ENCODE measurements around the gene ACAA1.

DNA sequence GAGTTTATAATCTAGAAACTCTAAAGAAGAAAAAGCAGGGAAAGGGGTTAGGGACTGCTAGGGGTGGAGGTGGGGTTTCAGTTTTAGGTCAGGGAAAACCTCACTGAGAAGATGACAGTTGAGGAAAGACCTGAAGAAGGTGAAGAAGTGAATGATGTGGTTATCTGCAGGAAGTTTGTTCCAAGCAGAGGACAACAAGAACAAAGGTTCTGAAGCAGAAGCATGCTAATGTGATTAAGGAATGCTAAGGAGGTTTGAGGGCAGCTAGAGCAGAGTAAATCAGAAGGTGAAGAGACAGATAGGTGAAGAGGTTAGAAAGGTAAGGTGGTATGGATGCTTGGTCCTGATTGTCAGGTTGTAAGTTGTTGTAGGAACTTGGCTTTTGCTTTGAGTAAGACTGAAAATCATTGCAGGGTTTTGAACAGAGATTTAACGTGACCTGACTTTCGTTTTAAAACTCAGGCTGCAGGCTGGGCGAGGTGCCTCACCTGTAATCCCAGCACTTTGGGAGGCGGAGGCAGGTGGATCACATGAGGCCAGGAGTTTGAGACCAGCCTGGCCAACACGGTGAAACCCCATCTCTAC lies 37.0 kb upstream of the ACAA1 start:
- TF ChIP-seq, protein P1, sequence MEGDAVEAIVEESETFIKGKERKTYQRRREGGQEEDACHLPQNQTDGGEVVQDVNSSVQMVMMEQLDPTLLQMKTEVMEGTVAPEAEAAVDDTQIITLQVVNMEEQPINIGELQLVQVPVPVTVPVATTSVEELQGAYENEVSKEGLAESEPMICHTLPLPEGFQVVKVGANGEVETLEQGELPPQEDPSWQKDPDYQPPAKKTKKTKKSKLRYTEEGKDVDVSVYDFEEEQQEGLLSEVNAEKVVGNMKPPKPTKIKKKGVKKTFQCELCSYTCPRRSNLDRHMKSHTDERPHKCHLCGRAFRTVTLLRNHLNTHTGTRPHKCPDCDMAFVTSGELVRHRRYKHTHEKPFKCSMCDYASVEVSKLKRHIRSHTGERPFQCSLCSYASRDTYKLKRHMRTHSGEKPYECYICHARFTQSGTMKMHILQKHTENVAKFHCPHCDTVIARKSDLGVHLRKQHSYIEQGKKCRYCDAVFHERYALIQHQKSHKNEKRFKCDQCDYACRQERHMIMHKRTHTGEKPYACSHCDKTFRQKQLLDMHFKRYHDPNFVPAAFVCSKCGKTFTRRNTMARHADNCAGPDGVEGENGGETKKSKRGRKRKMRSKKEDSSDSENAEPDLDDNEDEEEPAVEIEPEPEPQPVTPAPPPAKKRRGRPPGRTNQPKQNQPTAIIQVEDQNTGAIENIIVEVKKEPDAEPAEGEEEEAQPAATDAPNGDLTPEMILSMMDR (CRISPR knock-in tag; IDR thresholded peaks at IDR 0.05), result no peak
- no peak for TF ChIP-seq MED1 (CRISPR knock-in tag; IDR thresholded peaks at IDR 0.05)
- TF ChIP-seq, protein P2, sequence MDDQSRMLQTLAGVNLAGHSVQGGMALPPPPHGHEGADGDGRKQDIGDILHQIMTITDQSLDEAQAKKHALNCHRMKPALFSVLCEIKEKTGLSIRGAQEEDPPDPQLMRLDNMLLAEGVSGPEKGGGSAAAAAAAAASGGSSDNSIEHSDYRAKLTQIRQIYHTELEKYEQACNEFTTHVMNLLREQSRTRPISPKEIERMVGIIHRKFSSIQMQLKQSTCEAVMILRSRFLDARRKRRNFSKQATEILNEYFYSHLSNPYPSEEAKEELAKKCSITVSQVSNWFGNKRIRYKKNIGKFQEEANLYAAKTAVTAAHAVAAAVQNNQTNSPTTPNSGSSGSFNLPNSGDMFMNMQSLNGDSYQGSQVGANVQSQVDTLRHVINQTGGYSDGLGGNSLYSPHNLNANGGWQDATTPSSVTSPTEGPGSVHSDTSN (CRISPR knock-in tag; IDR thresholded peaks at IDR 0.05; ENCODE audit: borderline replicate concordance), result no peak
- no peak for TF ChIP-seq JUN (CRISPR knock-in tag; IDR thresholded peaks at IDR 0.05)
- TF ChIP-seq, protein P3, sequence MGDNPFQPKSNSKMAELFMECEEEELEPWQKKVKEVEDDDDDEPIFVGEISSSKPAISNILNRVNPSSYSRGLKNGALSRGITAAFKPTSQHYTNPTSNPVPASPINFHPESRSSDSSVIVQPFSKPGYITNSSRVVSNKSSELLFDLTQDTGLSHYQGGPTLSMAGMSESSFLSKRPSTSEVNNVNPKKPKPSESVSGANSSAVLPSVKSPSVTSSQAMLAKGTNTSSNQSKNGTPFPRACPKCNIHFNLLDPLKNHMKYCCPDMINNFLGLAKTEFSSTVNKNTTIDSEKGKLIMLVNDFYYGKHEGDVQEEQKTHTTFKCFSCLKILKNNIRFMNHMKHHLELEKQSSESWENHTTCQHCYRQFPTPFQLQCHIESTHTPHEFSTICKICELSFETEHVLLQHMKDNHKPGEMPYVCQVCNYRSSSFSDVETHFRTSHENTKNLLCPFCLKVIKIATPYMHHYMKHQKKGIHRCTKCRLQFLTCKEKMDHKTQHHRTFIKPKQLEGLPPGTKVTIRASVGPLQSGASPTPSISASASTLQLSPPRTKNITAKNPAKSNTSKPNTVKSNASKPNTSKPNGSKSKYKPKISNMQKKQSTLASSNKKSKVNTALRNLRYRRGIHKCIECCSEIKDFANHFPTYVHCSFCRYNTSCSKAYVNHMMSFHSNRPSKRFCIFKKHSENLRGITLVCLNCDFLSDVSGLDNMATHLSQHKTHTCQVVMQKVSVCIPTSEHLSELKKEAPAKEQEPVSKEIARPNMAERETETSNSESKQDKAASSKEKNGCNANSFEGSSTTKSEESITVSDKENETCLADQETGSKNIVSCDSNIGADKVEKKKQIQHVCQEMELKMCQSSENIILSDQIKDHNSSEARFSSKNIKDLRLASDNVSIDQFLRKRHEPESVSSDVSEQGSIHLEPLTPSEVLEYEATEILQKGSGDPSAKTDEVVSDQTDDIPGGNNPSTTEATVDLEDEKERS (CRISPR knock-in tag; IDR thresholded peaks at IDR 0.05), result no peak
- no peak for TF ChIP-seq MYC (CRISPR knock-in tag; IDR thresholded peaks at IDR 0.05; ENCODE audit: borderline replicate concordance)
- no peak for TF ChIP-seq POLR2A (IDR thresholded peaks at IDR 0.05; ENCODE audit: insufficient read depth in 1 of 2, low read depth in 2 of 2, low read length in 2 of 2)
- TF ChIP-seq DPF2 (CRISPR knock-in tag; IDR thresholded peaks at IDR 0.05; ENCODE audit: borderline replicate concordance, low read depth), result no peak
- no peak for TF ChIP-seq MTF1 (CRISPR knock-in tag; IDR thresholded peaks at IDR 0.05)
- no peak for TF ChIP-seq ZNF589 (CRISPR knock-in tag; conservative IDR thresholded peaks at IDR 0.05)
- no peak for TF ChIP-seq RAD21 (CRISPR knock-in tag; IDR thresholded peaks at IDR 0.05)
